ENCODE data around the gene MKLN1. TPM values are rescaled to one million over a fixed set of nuclear protein-coding genes. Genes with fewer than 3 reads are reported as not detected.
A peak's percentile ranks its signal among the peaks of the same experiment; 100 is the strongest.

MKLN1 gene
- polyA plus RNA-seq, 1 of the 3 experiments (the other 2 are of a cell fraction) = 11.0 TPM

- no peak overlapping the region for H3K9ac ChIP-seq
- H4K20me1 ChIP-seq (ENCODE audit: insufficient read depth) = peaks cover 100% of the 10 kb centered on the region
- no peak overlapping the region for H2AFZ ChIP-seq (ENCODE audit: low read depth)
- peaks cover 100% of the 10 kb centered on the region for H3K79me2 ChIP-seq (ENCODE audit: insufficient read depth)
- POLR2A ChIA-PET = no interaction called here
- peak overlapping the region in 1 of 2 experiments; percentile 1; a peak in 1 of 4 replicates for H3K27ac ChIP-seq (ENCODE audit: low read depth in 2 of 2, low read length in 1 of 2)
- no peak for TF ChIP-seq TAF1 (IDR thresholded peaks at IDR 0.05; ENCODE audit: borderline replicate concordance, low read depth, low read length)
- TF ChIP-seq SMC3 (IDR thresholded peaks at IDR 0.05; ENCODE audit: low read depth, low read length) = no peak
- TF ChIP-seq GATA2 (CRISPR knock-in tag; IDR thresholded peaks at IDR 0.05) = no peak
- no peak for TF ChIP-seq SIN3A (IDR thresholded peaks at IDR 0.05; ENCODE audit: borderline replicate concordance, low read depth, low read length)
- DNase-seq = no peak
- H3K4me2 ChIP-seq = no peak overlapping the region
- peaks cover 64% of the 10 kb centered on the region for H3F3A ChIP-seq (replicated peaks; ENCODE audit: insufficient read depth)
- H3K27me3 ChIP-seq (ENCODE audit: insufficient read depth) = no peaks in the 10 kb centered on the region
- H3K4me1 ChIP-seq (ENCODE audit: control insufficient read depth in 1 of 2, insufficient read depth in 2 of 2, low read depth in 1 of 2, low read length in 1 of 2) = peaks cover 0 to 4% of the 10 kb centered on the region in 2 experiments; a peak in 1 of 4 replicates
- CTCF ChIA-PET = interaction anchor here (1.0 to 2.7 kb wide), 5 partner anchors 12 to 622 kb away, joined by 3 to 9 read pairs (median 4); no protein-coding TSS in a partner anchor
- no peaks in the 10 kb centered on the region for H3K9me2 ChIP-seq
- H3K36me3 ChIP-seq (replicated peaks in 1 of 2; ENCODE audit: control insufficient read depth in 1 of 2, insufficient read depth in 2 of 2, low read length in 1 of 2) = peaks cover 0 to 19% of the 10 kb centered on the region in 2 experiments
- 98% methylated on average over 11 of the region's 11 CpGs for WGBS (ENCODE audit: low lambda C conversion rate)
- H3K9me3 ChIP-seq = no peaks in the 10 kb centered on the region
- no peak overlapping the region for H3K4me3 ChIP-seq (ENCODE audit: low read depth in 2 of 2, low read length in 1 of 2)
Observed at GRCh38 chr7:131518626-131519025, 190.9 kb downstream of the MKLN1 start.

- H2AFZ ChIP-seq (ENCODE audit: low read depth) = no peak overlapping the region
- no peaks in the 10 kb centered on the region for H3K9me2 ChIP-seq
- peaks cover 0 to 12% of the 10 kb centered on the region in 2 experiments for H3K36me3 ChIP-seq (replicated peaks in 1 of 2; ENCODE audit: control insufficient read depth in 1 of 2, insufficient read depth in 2 of 2, low read length in 1 of 2)
- peaks cover 100% of the 10 kb centered on the region for H4K20me1 ChIP-seq (ENCODE audit: insufficient read depth)
- H3K4me2 ChIP-seq = peak overlapping the region; percentile 53; the same call in 1 of the 2 replicates
- peaks cover 64% of the 10 kb centered on the region for H3F3A ChIP-seq (replicated peaks; ENCODE audit: insufficient read depth)
- no peak for TF ChIP-seq USF2 (IDR thresholded peaks at IDR 0.05; ENCODE audit: borderline replicate concordance, low read depth, low read length)
- no peak for TF ChIP-seq JUND (IDR thresholded peaks at IDR 0.05)
- TF ChIP-seq YY1 (IDR thresholded peaks at IDR 0.05; ENCODE audit: low read depth) = no peak
- no peak for TF ChIP-seq TAF1 (IDR thresholded peaks at IDR 0.05; ENCODE audit: borderline replicate concordance, low read depth, low read length)
- ChIA-PET POLR2A (no interaction called here), CTCF (interaction anchor here (1.1 to 3.1 kb wide), 6 partner anchors 8 to 133 kb away, joined by 3 to 15 read pairs (median 9); no protein-coding TSS in a partner anchor)
- DNase-seq = no peak
- H3K27ac ChIP-seq (ENCODE audit: low read depth in 2 of 2, low read length in 1 of 2) = peak overlapping the region in 1 of 2 experiments; percentile 22; a peak in 2 of 4 replicates
- H3K79me2 ChIP-seq (ENCODE audit: insufficient read depth) = peaks cover 100% of the 10 kb centered on the region
- H3K4me1 ChIP-seq (ENCODE audit: control insufficient read depth in 1 of 2, insufficient read depth in 2 of 2, low read depth in 1 of 2, low read length in 1 of 2) = peaks cover 0 to 2% of the 10 kb centered on the region in 2 experiments; a peak in 1 of 4 replicates
- no peaks in the 10 kb centered on the region for H3K9me3 ChIP-seq
- no peak overlapping the region for H3K4me3 ChIP-seq (ENCODE audit: low read depth in 2 of 2, low read length in 1 of 2)
- no peaks in the 10 kb centered on the region for H3K27me3 ChIP-seq (ENCODE audit: insufficient read depth)
- no peak overlapping the region for H3K9ac ChIP-seq
- WGBS (ENCODE audit: low lambda C conversion rate) = 75% methylated on average over 7 of the region's 7 CpGs
Observed at GRCh38 chr7:131521651-131522163, 194.0 kb downstream of the MKLN1 start.

GRCh38 chr7:131522325-131522930 lies 194.8 kb downstream of the MKLN1 start:
- H3K4me3 ChIP-seq (ENCODE audit: low read depth in 2 of 2, low read length in 1 of 2) = no peak overlapping the region
- WGBS (ENCODE audit: low lambda C conversion rate) = 92% methylated on average over 11 of the region's 11 CpGs
- H3K79me2 ChIP-seq (ENCODE audit: insufficient read depth) = peaks cover 100% of the 10 kb centered on the region
- DNase-seq = no peak
- H3K9me2 ChIP-seq = no peaks in the 10 kb centered on the region
- TF ChIP-seq MAX (IDR thresholded peaks at IDR 0.05; ENCODE audit: low read depth) (no peak), FOSL2 (IDR thresholded peaks at IDR 0.05; ENCODE audit: borderline replicate concordance, low read depth) (no peak), IRF3 (IDR thresholded peaks at IDR 0.05; ENCODE audit: low read depth, low read length) (no peak), EP300 (IDR thresholded peaks at IDR 0.05; ENCODE audit: borderline replicate concordance in 1 of 2, low read depth in 1 of 2, low read length in 1 of 2) (no peak), NRF1 (IDR thresholded peaks at IDR 0.05; ENCODE audit: low read depth, low read length) (no peak), MXI1 (IDR thresholded peaks at IDR 0.05; ENCODE audit: low read depth, low read length) (no peak), GABPA (IDR thresholded peaks at IDR 0.05; ENCODE audit: low read depth) (no peak), ELF1 (IDR thresholded peaks at IDR 0.05) (no peak)
- ChIA-PET POLR2A (no interaction called here), CTCF (interaction anchor here (0.7 to 3.1 kb wide), 7 partner anchors 9 to 157 kb away, joined by 3 to 15 read pairs (median 6); no protein-coding TSS in a partner anchor)
- H3K9me3 ChIP-seq = no peaks in the 10 kb centered on the region
- H3K36me3 ChIP-seq (replicated peaks in 1 of 2; ENCODE audit: control insufficient read depth in 1 of 2, insufficient read depth in 2 of 2, low read length in 1 of 2) = peaks cover 0 to 13% of the 10 kb centered on the region in 2 experiments
- no peak overlapping the region for H2AFZ ChIP-seq (ENCODE audit: low read depth)
- no peak overlapping the region for H3K9ac ChIP-seq
- peaks cover 66% of the 10 kb centered on the region for H3F3A ChIP-seq (replicated peaks; ENCODE audit: insufficient read depth)
- H3K27me3 ChIP-seq (ENCODE audit: insufficient read depth) = no peaks in the 10 kb centered on the region
- peaks cover 100% of the 10 kb centered on the region for H4K20me1 ChIP-seq (ENCODE audit: insufficient read depth)
- H3K27ac ChIP-seq (ENCODE audit: low read depth in 2 of 2, low read length in 1 of 2) = peak overlapping the region in 1 of 2 experiments; percentile 22; a peak in 1 of 4 replicates
- H3K4me1 ChIP-seq (ENCODE audit: control insufficient read depth in 1 of 2, insufficient read depth in 2 of 2, low read depth in 1 of 2, low read length in 1 of 2) = peaks cover 0 to 2% of the 10 kb centered on the region in 2 experiments; a peak in 1 of 4 replicates
- H3K4me2 ChIP-seq = peak overlapping the region; percentile 53

Measured in SK-N-SH (cell line).